IMR-90 (cell line): ENCODE data around the gene CETP. TPM values are rescaled to one million over a fixed set of nuclear protein-coding genes. Genes with fewer than 3 reads are reported as not detected.

Source experiments
- ATAC-seq: fragments of 200-7000 bp; cut with Tn5 transposase; 2 replicates; pipeline ENCODE4 v1.9.1; 2020; ENCODE audit warnings: low read depth, mild to moderate bottlenecking, moderate library complexity
- BruUV-seq: library from RNA; stranded (reverse); fragments of 400-500 nt; replicated peaks from 2 replicates; lab custom pipeline; 2021; lab: Mats Ljungman, UMichigan
- CTCF ChIA-PET: fragments of 300-600 bp; formaldehyde crosslinking; extraction: SDS; loops from one replicate; lab custom pipeline; 2021; ENCODE audit warnings: antibody characterized with exemption; lab: Yijun Ruan, JAX
- POLR2A ChIA-PET: fragments of 300-600 bp; sonication (Branson Sonifier 250); formaldehyde crosslinking; loops from one replicate; lab custom pipeline; 2022; ENCODE audit warnings: antibody characterized with exemption; ENCODE audit not compliant: unreplicated experiment; lab: Charles Lee
- DNase-seq: peaks from one replicate; pipeline ENCODE4 v3.0.0; 2013
- H2AFZ ChIP-seq: replicated peaks from 2 replicates; pipeline ENCODE3; 2013; ENCODE audit warnings: low read length, mild to moderate bottlenecking; ENCODE audit not compliant: poor library complexity
- H2AK5ac ChIP-seq: 2 replicates; pipeline ENCODE4 v1.6.1; 2013; ENCODE audit warnings: low read depth, low read length, inconsistent platforms
- H2AK9ac ChIP-seq: replicated peaks from 2 replicates; pipeline ENCODE3; 2013; ENCODE audit warnings: mild to moderate bottlenecking, low read depth, low read length, moderate library complexity; ENCODE audit not compliant: poor library complexity
- H2BK120ac ChIP-seq: 2 replicates; pipeline ENCODE4 v1.6.1; 2013; ENCODE audit warnings: low read depth, low read length, inconsistent platforms
- H2BK15ac ChIP-seq: 3 replicates; pipeline ENCODE4 v1.6.1; 2013; ENCODE audit warnings: low read depth, low read length, inconsistent platforms
- H2BK20ac ChIP-seq: 2 replicates; pipeline ENCODE4 v1.6.1; 2013; ENCODE audit warnings: low read depth, mild to moderate bottlenecking, inconsistent platforms, low read length, moderate library complexity
- H2BK5ac ChIP-seq: 2 replicates; pipeline ENCODE4 v1.6.1; 2013; ENCODE audit warnings: mild to moderate bottlenecking, low read depth, low read length, inconsistent platforms; ENCODE audit not compliant: poor library complexity, severe bottlenecking
- H3K14ac ChIP-seq: replicated peaks from 2 replicates; pipeline ENCODE4 v1.6.1; 2013; ENCODE audit warnings: low read depth, low read length, inconsistent platforms
- H3K18ac ChIP-seq: 2 replicates; pipeline ENCODE4 v1.6.1; 2013; ENCODE audit warnings: low read depth, low read length, control low read depth
- H3K23ac ChIP-seq: 2 replicates; pipeline ENCODE4 v1.6.1; 2013; ENCODE audit warnings: low read depth, low read length, inconsistent platforms
- H3K27ac ChIP-seq: 2 replicates; pipeline ENCODE4 v1.5.1; 2013; ENCODE audit warnings: mild to moderate bottlenecking, control low read depth, low read length; ENCODE audit not compliant: insufficient read depth
- H3K27me3 ChIP-seq: 2 replicates; pipeline ENCODE4 v1.6.1; 2013; ENCODE audit warnings: low read length; ENCODE audit not compliant: control insufficient read depth, insufficient read depth
- H3K36me3 ChIP-seq: 2 replicates; pipeline ENCODE4 v1.6.1; 2013; ENCODE audit warnings: low read length, mixed read lengths; ENCODE audit not compliant: control insufficient read depth, insufficient read depth
- H3K4ac ChIP-seq: 2 replicates; pipeline ENCODE4 v1.6.1; 2013; ENCODE audit warnings: low read depth, low read length, inconsistent platforms
- H3K4me1 ChIP-seq: 2 replicates; pipeline ENCODE4 v1.6.1; 2013; ENCODE audit warnings: low read length, mixed read lengths; ENCODE audit not compliant: control insufficient read depth, insufficient read depth
- H3K4me2 ChIP-seq: 2 replicates; pipeline ENCODE4 v1.6.1; 2013; ENCODE audit warnings: low read depth, mild to moderate bottlenecking, control low read depth, low read length, moderate library complexity
- H3K4me3 ChIP-seq: 2 replicates; pipeline ENCODE4 v1.5.1; 2013; ENCODE audit warnings: low read depth, mild to moderate bottlenecking, control low read depth, low read length, moderate library complexity; ENCODE audit not compliant: insufficient read depth
- H3K56ac ChIP-seq: 2 replicates; pipeline ENCODE4 v1.6.1; 2013; ENCODE audit warnings: low read length, inconsistent platforms; ENCODE audit not compliant: insufficient read depth; ENCODE audit errors: extremely low read depth
- H3K79me1 ChIP-seq, 2 experiments: 2 replicates each; pipeline ENCODE4 v1.6.1; 2013; ENCODE audit warnings: low read length in 2 of 2, inconsistent platforms in 1 of 2, low read depth in 1 of 2
- H3K9ac ChIP-seq: 2 replicates; pipeline ENCODE4 v1.6.1; 2013; ENCODE audit warnings: low read depth, low read length, control low read depth
- H3K9me1 ChIP-seq: 2 replicates; pipeline ENCODE4 v1.6.1; 2013; ENCODE audit warnings: low read length, inconsistent platforms; ENCODE audit not compliant: insufficient read depth
- H3K9me3 ChIP-seq: 2 replicates; pipeline ENCODE4 v1.6.1; 2013; ENCODE audit warnings: low read length; ENCODE audit not compliant: control insufficient read depth, insufficient read depth
- H4K20me1 ChIP-seq: 2 replicates; pipeline ENCODE4 v1.6.1; 2013; ENCODE audit warnings: low read length, inconsistent platforms; ENCODE audit not compliant: insufficient read depth
- H4K5ac ChIP-seq: 2 replicates; pipeline ENCODE4 v1.6.1; 2013; ENCODE audit warnings: mild to moderate bottlenecking, low read depth, low read length, control low read depth
- H4K8ac ChIP-seq, 2 experiments: 2 replicates each; pipeline ENCODE4 v1.6.1; 2013; ENCODE audit warnings: low read depth in 2 of 2, low read length in 2 of 2, control low read depth in 1 of 2, inconsistent platforms in 1 of 2
- H4K91ac ChIP-seq: 2 replicates; pipeline ENCODE4 v1.6.1; 2013; ENCODE audit warnings: low read depth, low read length, inconsistent platforms; ENCODE audit not compliant: insufficient read depth
- BHLHE40 ChIP-seq: fragments of 150-350 bp; IDR thresholded peaks from 2 replicates; pipeline ENCODE4 v1.6.1; 2016; ENCODE audit warnings: mild to moderate bottlenecking, low read depth, low read length
- NFE2L2 ChIP-seq: fragments of 150-350 bp; IDR thresholded peaks from 2 replicates; pipeline ENCODE4 v1.6.1; 2016; ENCODE audit warnings: low read depth, mild to moderate bottlenecking, low read length
- POLR2A ChIP-seq: IDR thresholded peaks from 2 replicates; pipeline ENCODE4 v1.6.1; 2012; ENCODE audit warnings: mild to moderate bottlenecking, low read depth, low read length
- WGBS, 2 experiments: methylation state at CpG; one replicate each; pipeline versions ENCODE4 v1.1.5 to v1.1.7; 2013; ENCODE audit warnings: missing lambda C conversion rate in 2 of 2; ENCODE audit not compliant: insufficient read length in 1 of 2; ENCODE audit errors: extremely low coverage in 2 of 2; 5-methylcytosine and 5-hydroxymethylcytosine counted together
- dilution Hi-C: fragments of 300-500 bp; cut with HindIII; formaldehyde crosslinking; loops from one replicate; pipeline ENCODE4 v1.14.3; 2018; ENCODE audit warnings: low sequenced_read_pairs; ENCODE audit not compliant: unreplicated experiment
- in situ Hi-C: fragments of 300-500 bp; cut with MboI; formaldehyde crosslinking; loops from 3 replicates; pipeline ENCODE4 v1.14.3; 2019; ENCODE audit warnings: low sequenced_read_pairs, inconsistent platforms, mixed read lengths
- intact Hi-C: fragments of 100-400 bp; cut with micrococcal nuclease; formaldehyde crosslinking; loops from 2 replicates; pipeline ENCODE4 v1.10.0; 2022
- polyA plus RNA-seq, 3 experiments: library from polyadenylated mRNA; depleted of rRNA; stranded (reverse); fragments of >200 nt; gene quantifications; 2 replicates each; pipeline ENCODE4 v1.2.3, GENCODE V29; 2012; ENCODE audit warnings: low replicate concordance in 1 of 3
- total RNA-seq: library from RNA; depleted of rRNA; stranded (reverse); fragments of >200 nt; gene quantifications from 2 replicates; pipeline ENCODE4 v1.2.3, GENCODE V29; 2012

The CETP gene
- total and polyA plus RNA-seq, 2 of the 4 experiments (the other 2 are of a cell fraction) = not detected

DNA sequence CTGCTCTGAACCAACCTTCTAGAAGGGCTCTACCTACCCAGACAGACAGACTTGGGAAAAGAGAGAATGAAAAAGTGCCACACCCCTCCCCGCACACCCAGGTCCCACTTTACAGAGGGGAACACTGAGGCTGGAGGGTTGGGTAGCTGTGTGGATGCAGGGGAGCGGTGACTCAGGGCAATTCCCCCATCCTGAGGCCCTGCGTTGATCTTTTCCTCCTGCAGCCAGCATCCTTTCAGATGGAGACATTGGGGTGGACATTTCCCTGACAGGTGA lies 10.0 kb downstream of the CETP start:
- Histone ChIP-seq H3K79me1 (no peaks in the 10 kb centered on the region), H3K9me3 (no peaks in the 10 kb centered on the region), H3K36me3 (no peaks in the 10 kb centered on the region), H3K4ac (no peak overlapping the region), H2BK120ac (no peak overlapping the region), H4K91ac (no peak overlapping the region), H4K8ac (no peak overlapping the region), H3K56ac (no peak overlapping the region), H2BK20ac (no peak overlapping the region), H3K18ac (no peak overlapping the region), H2AFZ (no peak overlapping the region), H4K5ac (no peak overlapping the region), H3K4me2 (no peak overlapping the region), H2BK5ac (no peak overlapping the region), H3K9ac (no peak overlapping the region), H3K27ac (no peak overlapping the region), H2AK9ac (no peak overlapping the region), H4K20me1 (no peaks in the 10 kb centered on the region), H3K23ac (no peak overlapping the region), H3K14ac (no peak overlapping the region), H3K4me3 (no peak overlapping the region), H2BK15ac (no peak overlapping the region), H3K27me3 (peaks cover 5% of the 10 kb centered on the region; the same call in 1 of the 2 replicates), H3K4me1 (peaks cover 2% of the 10 kb centered on the region; the same call in 1 of the 2 replicates), H2AK5ac (0 out of 2 replicates have a peak overlapping the region, but pooled peaks have one; percentile 1), H3K9me1 (no peaks in the 10 kb centered on the region; the same call in 1 of the 2 replicates)
- in situ Hi-C loops (no loop called here), intact Hi-C loops (no loop called here), dilution Hi-C loops (no loop called here)
- ATAC-seq = no peak
- no peak for TF ChIP-seq BHLHE40
- TF ChIP-seq POLR2A = no peak
- TF ChIP-seq NFE2L2 = no peak
- no peak for DNase-seq
- WGBS, 2 experiments = no CpG with 5 or more reads among the region's 3 CpGs
- BruUV-seq = no TSS peak
- CTCF ChIA-PET = no interaction called here
- POLR2A ChIA-PET = no interaction called here
